HepG2 (cell line): Measurements from ENCODE around the gene RHOT2. TPM values are rescaled to one million over a fixed set of nuclear protein-coding genes. Genes with fewer than 3 reads are reported as not detected.

Source experiments
- ATAC-seq: fragments of 200-7000 bp; cut with Tn5 transposase; 3 replicates; pipeline ENCODE4 v1.9.1; 2020; ENCODE audit warnings: mild to moderate bottlenecking, moderate library complexity
- BruUV-seq: library from RNA; stranded (reverse); fragments of 400-500 nt; replicated peaks from 2 replicates; lab custom pipeline; 2021; lab: Mats Ljungman, UMichigan
- CTCF ChIA-PET: fragments of 300-600 bp; formaldehyde crosslinking; extraction: SDS; loops from one replicate; lab custom pipeline; 2021; ENCODE audit warnings: low total read pairs, inconsistent platforms, low intra/inter-chr PET ratio; lab: Yijun Ruan, JAX
- POLR2A ChIA-PET: fragments of 350-600 bp; sonication (Branson Sonifier 250); formaldehyde crosslinking; loops from one replicate; lab custom pipeline; 2020; ENCODE audit warnings: antibody characterized with exemption, inconsistent platforms; lab: Yijun Ruan, JAX
- DNase-seq: peaks from one replicate; pipeline ENCODE4 v3.0.0-alpha.2; 2015; ENCODE audit warnings: low spot score
- FAIRE-seq: peaks from 3 replicates; lab custom pipeline; 2011; peaks lifted over from hg19 to GRCh38; lab: Jason Lieb, UNC
- H2AFZ ChIP-seq: one replicate; pipeline ENCODE4 v1.6.1; 2011; ENCODE audit warnings: low read length, inconsistent platforms
- H3K27ac ChIP-seq: fragments of 300-600 bp; 3 replicates; pipeline ENCODE4 v1.8.0; 2011; ENCODE audit warnings: mixed run types, mild to moderate bottlenecking, mixed read lengths, low read length, inconsistent platforms; ENCODE audit not compliant: insufficient read depth; ENCODE audit errors: extremely low read length
- H3K27me3 ChIP-seq, 2 experiments: fragments of 200-600 bp in 1 of 2; 2 replicates in 1 of 2; 3 replicates in 1 of 2; pipeline versions ENCODE4 v1.6.0 to v1.8.0; 2011; ENCODE audit warnings: low read length in 2 of 2, mild to moderate bottlenecking in 2 of 2, moderate library complexity in 2 of 2, inconsistent platforms in 1 of 2; ENCODE audit not compliant: insufficient read depth in 2 of 2, control insufficient read depth in 1 of 2
- H3K36me3 ChIP-seq, 2 experiments: fragments of 200-600 bp in 1 of 2; replicated peaks in 1 of 2; 2 replicates in 1 of 2; 3 replicates in 1 of 2; pipeline versions ENCODE4 v1.5.1 to v1.8.0; 2011; ENCODE audit warnings: low read length in 2 of 2, inconsistent platforms in 1 of 2; ENCODE audit not compliant: insufficient read depth in 2 of 2, control insufficient read depth in 1 of 2
- H3K4me1 ChIP-seq: 2 replicates; pipeline ENCODE4 v1.5.1; 2012; ENCODE audit warnings: low read length, inconsistent platforms; ENCODE audit not compliant: insufficient read depth
- H3K4me2 ChIP-seq: 2 replicates; pipeline ENCODE4 v1.6.0; 2011; ENCODE audit warnings: low read depth, low read length, inconsistent platforms
- H3K4me3 ChIP-seq, 3 experiments: fragments of 200-600 bp in 1 of 3; sonication (generic), shearing (Covaris generic) in 1 of 3; replicated peaks in 1 of 3; 2 replicates each; pipeline ENCODE4 v1.5.1; 2011 to 2016; ENCODE audit warnings: low read length in 3 of 3, inconsistent platforms in 2 of 3, low read depth in 2 of 3, mild to moderate bottlenecking in 2 of 3, control low read depth in 1 of 3, mixed read lengths in 1 of 3; ENCODE audit not compliant: insufficient read depth in 1 of 3
- H3K79me2 ChIP-seq: one replicate; pipeline ENCODE4 v1.6.1; 2011; ENCODE audit warnings: low read length, inconsistent platforms; ENCODE audit not compliant: insufficient read depth
- H3K9ac ChIP-seq: 2 replicates; pipeline ENCODE4 v1.6.0; 2011; ENCODE audit warnings: mild to moderate bottlenecking, low read depth, low read length, inconsistent platforms; ENCODE audit not compliant: insufficient read depth
- H3K9me3 ChIP-seq: 2 replicates; pipeline ENCODE4 v1.5.1; 2012; ENCODE audit warnings: mild to moderate bottlenecking, low read length
- H4K20me1 ChIP-seq: 2 replicates; pipeline ENCODE4 v1.6.0; 2011; ENCODE audit warnings: inconsistent platforms, mild to moderate bottlenecking, low read length, moderate library complexity; ENCODE audit not compliant: insufficient read depth
- EZH2 ChIP-seq: conservative IDR thresholded peaks from 2 replicates; pipeline ENCODE4 v1.6.1; 2012; ENCODE audit warnings: mild to moderate bottlenecking, low read depth, low read length, moderate library complexity
- HOXA5 ChIP-seq: sonication (generic); formaldehyde crosslinking; IDR thresholded peaks from 2 replicates; pipeline ENCODE4 v1.4.0; 2020; ENCODE audit warnings: missing genetic modification reagents
- TMF1 ChIP-seq: sonication (generic); formaldehyde crosslinking; IDR thresholded peaks from 2 replicates; pipeline ENCODE4 v1.8.1; 2022; ENCODE audit warnings: low read depth, missing genetic modification reagents
- ZNF557 ChIP-seq: sonication (generic); formaldehyde crosslinking; IDR thresholded peaks from 2 replicates; pipeline ENCODE4 v1.4.0; 2020; ENCODE audit warnings: missing genetic modification reagents
- ZNF761 ChIP-seq: sonication (generic); formaldehyde crosslinking; conservative IDR thresholded peaks from 2 replicates; pipeline ENCODE4 v1.4.0; 2020; ENCODE audit warnings: mild to moderate bottlenecking, missing genetic modification reagents
- WGBS: methylation state at CpG from one replicate; pipeline ENCODE4 v1.1.6; 2017; ENCODE audit warnings: low lambda C conversion rate; 5-methylcytosine and 5-hydroxymethylcytosine counted together
- in situ Hi-C: cut with HindIII; loops from 2 replicates; pipeline ENCODE4 v1.10.0; 2017; ENCODE audit warnings: low pct_unique_long_range_greater_than_20kb; ENCODE audit not compliant: extremely low pct_ligation_motif_present
- intact Hi-C: fragments of 100-400 bp; cut with micrococcal nuclease; formaldehyde crosslinking; loops from one replicate; pipeline ENCODE4 v1.10.0; 2022; ENCODE audit not compliant: unreplicated experiment
- polyA plus RNA-seq, 8 experiments: library from polyadenylated mRNA; depleted of rRNA in 3 of 8; stranded (reverse) in 7 of 8; unstranded in 1 of 8; fragments of >200 nt; fragmentation: Illumina TruSeq in 4 of 8; extraction: Trizol in 4 of 8; gene quantifications; 2 replicates each; pipeline versions ENCODE4 v1.2.1 to v1.2.3, GENCODE V29; 2011 to 2016; ENCODE audit warnings: low read depth in 4 of 8, missing spikeins in 1 of 8, mixed read lengths in 1 of 8; ENCODE audit not compliant: insufficient read depth in 1 of 8
- total RNA-seq, 5 experiments: library from RNA; depleted of rRNA; stranded (reverse); fragments of >200 nt; fragmentation: Illumina TruSeq; extraction: Trizol; gene quantifications; 2 replicates each; pipeline ENCODE4 v1.2.3, GENCODE V29; 2016; ENCODE audit warnings: low read depth in 1 of 5
- TF ChIP-seq, protein P1 (sequence below): fragments of 450-650 bp; IDR thresholded peaks from 2 replicates; pipeline ENCODE4 v1.6.1; 2016
- TF ChIP-seq, protein P2 (sequence below): sonication (generic); formaldehyde crosslinking; IDR thresholded peaks from 2 replicates; pipeline ENCODE4 v1.9.0; 2021; ENCODE audit warnings: mild to moderate bottlenecking, missing genetic modification reagents
- TF ChIP-seq, protein P3 (sequence below): sonication (generic); formaldehyde crosslinking; conservative IDR thresholded peaks from 2 replicates; pipeline ENCODE4 v1.4.0; 2020; ENCODE audit warnings: mild to moderate bottlenecking, missing genetic modification reagents, moderate library complexity

Gene RHOT2
- total and polyA plus RNA-seq, 2 of the 13 experiments (the other 11 are each of a cell fraction or from before 2014, with no cell fraction given) = 63.6 to 76.9 TPM

GRCh38 chr16:679814-680624, 12.1 kb downstream of the RHOT2 start, which contains the start of gene STUB1:
TSS of gene STUB1 (plus strand) at chr16:680410. CDS start at chr16:680526, 116 bp downstream.
- Histone ChIP-seq H3K36me3 (peaks cover 8 to 15% of the 10 kb centered on the region in 2 experiments; a peak in 4 of 5 replicates), H3K9ac (peak within 1 kb of the TSS; percentile 82), H3K4me1 (peaks cover 38% of the 10 kb centered on the region), H2AFZ (no peak within 1 kb of the TSS), H3K27me3 (no peaks in the 10 kb centered on the region; a peak in 1 of 5 replicates), H3K27ac (peak within 1 kb of the TSS; percentile 80), H4K20me1 (0 out of 2 replicates have a peak, but pooled peaks cover 3% of the 10 kb centered on the region), H3K4me3 (peak within 1 kb of the TSS; percentile 72 to 88 (median 85)), H3K79me2 (peaks cover 16% of the 10 kb centered on the region), H3K4me2 (peak within 1 kb of the TSS; percentile 99), H3K9me3 (no peaks in the 10 kb centered on the region)
- CTCF ChIA-PET = interaction anchor here (0.8 kb wide), 1 partner anchor 12 kb away, joined by 3 read pairs; the partner anchor contains the start of gene RHOT2
- peak; percentile 41 for ATAC-seq
- FAIRE-seq = no peak
- in situ Hi-C loops (no loop called here), intact Hi-C loops (no loop called here)
- no CpG with 5 or more reads among the region's 91 CpGs for WGBS
- POLR2A ChIA-PET = interaction anchor here (0.8 to 4.4 kb wide), 13 partner anchors 9 to 44 kb away, joined by 3 to 34 read pairs (median 6); partner anchors contain the start of genes ANTKMT, METRN, METTL26 and RHOT2
- peak; percentile 76 for DNase-seq
- no TSS peak for BruUV-seq
- TF ChIP-seq EZH2 (no peak), HOXA5 (CRISPR knock-in tag) (peak; percentile 47; the same call in 1 of the 2 replicates), ZNF557 (CRISPR knock-in tag) (0 out of 2 replicates have a peak, but pooled peaks have one; percentile 32), TMF1 (0 out of 2 replicates have a peak, but pooled peaks have one; percentile 53), ZNF761 (CRISPR knock-in tag) (no peak)
- TF ChIP-seq, protein P1, sequence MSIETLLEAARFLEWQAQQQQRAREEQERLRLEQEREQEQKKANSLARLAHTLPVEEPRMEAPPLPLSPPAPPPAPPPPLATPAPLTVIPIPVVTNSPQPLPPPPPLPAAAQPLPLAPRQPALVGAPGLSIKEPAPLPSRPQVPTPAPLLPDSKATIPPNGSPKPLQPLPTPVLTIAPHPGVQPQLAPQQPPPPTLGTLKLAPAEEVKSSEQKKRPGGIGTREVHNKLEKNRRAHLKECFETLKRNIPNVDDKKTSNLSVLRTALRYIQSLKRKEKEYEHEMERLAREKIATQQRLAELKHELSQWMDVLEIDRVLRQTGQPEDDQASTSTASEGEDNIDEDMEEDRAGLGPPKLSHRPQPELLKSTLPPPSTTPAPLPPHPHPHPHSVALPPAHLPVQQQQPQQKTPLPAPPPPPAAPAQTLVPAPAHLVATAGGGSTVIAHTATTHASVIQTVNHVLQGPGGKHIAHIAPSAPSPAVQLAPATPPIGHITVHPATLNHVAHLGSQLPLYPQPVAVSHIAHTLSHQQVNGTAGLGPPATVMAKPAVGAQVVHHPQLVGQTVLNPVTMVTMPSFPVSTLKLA = peak; percentile 17; the same call in 1 of the 2 replicates
- TF ChIP-seq, protein P2, sequence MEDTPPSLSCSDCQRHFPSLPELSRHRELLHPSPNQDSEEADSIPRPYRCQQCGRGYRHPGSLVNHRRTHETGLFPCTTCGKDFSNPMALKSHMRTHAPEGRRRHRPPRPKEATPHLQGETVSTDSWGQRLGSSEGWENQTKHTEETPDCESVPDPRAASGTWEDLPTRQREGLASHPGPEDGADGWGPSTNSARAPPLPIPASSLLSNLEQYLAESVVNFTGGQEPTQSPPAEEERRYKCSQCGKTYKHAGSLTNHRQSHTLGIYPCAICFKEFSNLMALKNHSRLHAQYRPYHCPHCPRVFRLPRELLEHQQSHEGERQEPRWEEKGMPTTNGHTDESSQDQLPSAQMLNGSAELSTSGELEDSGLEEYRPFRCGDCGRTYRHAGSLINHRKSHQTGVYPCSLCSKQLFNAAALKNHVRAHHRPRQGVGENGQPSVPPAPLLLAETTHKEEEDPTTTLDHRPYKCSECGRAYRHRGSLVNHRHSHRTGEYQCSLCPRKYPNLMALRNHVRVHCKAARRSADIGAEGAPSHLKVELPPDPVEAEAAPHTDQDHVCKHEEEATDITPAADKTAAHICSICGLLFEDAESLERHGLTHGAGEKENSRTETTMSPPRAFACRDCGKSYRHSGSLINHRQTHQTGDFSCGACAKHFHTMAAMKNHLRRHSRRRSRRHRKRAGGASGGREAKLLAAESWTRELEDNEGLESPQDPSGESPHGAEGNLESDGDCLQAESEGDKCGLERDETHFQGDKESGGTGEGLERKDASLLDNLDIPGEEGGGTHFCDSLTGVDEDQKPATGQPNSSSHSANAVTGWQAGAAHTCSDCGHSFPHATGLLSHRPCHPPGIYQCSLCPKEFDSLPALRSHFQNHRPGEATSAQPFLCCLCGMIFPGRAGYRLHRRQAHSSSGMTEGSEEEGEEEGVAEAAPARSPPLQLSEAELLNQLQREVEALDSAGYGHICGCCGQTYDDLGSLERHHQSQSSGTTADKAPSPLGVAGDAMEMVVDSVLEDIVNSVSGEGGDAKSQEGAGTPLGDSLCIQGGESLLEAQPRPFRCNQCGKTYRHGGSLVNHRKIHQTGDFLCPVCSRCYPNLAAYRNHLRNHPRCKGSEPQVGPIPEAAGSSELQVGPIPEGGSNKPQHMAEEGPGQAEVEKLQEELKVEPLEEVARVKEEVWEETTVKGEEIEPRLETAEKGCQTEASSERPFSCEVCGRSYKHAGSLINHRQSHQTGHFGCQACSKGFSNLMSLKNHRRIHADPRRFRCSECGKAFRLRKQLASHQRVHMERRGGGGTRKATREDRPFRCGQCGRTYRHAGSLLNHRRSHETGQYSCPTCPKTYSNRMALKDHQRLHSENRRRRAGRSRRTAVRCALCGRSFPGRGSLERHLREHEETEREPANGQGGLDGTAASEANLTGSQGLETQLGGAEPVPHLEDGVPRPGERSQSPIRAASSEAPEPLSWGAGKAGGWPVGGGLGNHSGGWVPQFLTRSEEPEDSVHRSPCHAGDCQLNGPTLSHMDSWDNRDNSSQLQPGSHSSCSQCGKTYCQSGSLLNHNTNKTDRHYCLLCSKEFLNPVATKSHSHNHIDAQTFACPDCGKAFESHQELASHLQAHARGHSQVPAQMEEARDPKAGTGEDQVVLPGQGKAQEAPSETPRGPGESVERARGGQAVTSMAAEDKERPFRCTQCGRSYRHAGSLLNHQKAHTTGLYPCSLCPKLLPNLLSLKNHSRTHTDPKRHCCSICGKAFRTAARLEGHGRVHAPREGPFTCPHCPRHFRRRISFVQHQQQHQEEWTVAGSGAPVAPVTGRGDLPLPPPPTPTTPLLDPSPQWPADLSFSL (CRISPR knock-in tag) = no peak
- TF ChIP-seq, protein P3, sequence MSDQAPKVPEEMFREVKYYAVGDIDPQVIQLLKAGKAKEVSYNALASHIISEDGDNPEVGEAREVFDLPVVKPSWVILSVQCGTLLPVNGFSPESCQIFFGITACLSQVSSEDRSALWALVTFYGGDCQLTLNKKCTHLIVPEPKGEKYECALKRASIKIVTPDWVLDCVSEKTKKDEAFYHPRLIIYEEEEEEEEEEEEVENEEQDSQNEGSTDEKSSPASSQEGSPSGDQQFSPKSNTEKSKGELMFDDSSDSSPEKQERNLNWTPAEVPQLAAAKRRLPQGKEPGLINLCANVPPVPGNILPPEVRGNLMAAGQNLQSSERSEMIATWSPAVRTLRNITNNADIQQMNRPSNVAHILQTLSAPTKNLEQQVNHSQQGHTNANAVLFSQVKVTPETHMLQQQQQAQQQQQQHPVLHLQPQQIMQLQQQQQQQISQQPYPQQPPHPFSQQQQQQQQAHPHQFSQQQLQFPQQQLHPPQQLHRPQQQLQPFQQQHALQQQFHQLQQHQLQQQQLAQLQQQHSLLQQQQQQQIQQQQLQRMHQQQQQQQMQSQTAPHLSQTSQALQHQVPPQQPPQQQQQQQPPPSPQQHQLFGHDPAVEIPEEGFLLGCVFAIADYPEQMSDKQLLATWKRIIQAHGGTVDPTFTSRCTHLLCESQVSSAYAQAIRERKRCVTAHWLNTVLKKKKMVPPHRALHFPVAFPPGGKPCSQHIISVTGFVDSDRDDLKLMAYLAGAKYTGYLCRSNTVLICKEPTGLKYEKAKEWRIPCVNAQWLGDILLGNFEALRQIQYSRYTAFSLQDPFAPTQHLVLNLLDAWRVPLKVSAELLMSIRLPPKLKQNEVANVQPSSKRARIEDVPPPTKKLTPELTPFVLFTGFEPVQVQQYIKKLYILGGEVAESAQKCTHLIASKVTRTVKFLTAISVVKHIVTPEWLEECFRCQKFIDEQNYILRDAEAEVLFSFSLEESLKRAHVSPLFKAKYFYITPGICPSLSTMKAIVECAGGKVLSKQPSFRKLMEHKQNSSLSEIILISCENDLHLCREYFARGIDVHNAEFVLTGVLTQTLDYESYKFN (CRISPR knock-in tag) = no peak
